Measurements from ENCODE around the gene DGKE.

DGKE gene

DNA sequence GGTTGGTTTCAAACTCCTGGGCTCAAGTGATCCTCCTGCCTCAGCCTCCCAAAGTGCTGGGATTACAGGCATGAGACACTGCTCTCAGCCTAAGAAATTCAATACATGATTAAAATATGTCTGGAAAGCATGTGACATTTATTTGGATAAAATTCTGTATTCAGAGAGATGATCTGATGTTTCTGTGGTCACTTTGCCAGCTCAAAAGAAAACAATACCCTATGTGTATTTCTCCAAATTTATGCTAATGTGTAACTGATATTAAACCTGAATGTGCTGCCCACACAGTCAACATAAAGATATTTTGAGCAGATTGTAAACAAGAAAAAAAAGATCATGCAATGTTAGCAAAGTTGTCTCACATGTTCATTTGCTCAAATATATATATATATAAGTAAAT, 16.9 kb upstream of the DGKE start:
- DNase-seq: no peak

GRCh38 chr17:56819030-56819429, 14.9 kb upstream of the DGKE start:
- no peak for DNase-seq

- DNase-seq: peak; percentile 85
Observed at GRCh38 chr17:56819431-56820145, 14.4 kb upstream of the DGKE start.

GRCh38 chr17:56820207-56820606, 13.7 kb upstream of the DGKE start:
- no peak for DNase-seq

DNA sequence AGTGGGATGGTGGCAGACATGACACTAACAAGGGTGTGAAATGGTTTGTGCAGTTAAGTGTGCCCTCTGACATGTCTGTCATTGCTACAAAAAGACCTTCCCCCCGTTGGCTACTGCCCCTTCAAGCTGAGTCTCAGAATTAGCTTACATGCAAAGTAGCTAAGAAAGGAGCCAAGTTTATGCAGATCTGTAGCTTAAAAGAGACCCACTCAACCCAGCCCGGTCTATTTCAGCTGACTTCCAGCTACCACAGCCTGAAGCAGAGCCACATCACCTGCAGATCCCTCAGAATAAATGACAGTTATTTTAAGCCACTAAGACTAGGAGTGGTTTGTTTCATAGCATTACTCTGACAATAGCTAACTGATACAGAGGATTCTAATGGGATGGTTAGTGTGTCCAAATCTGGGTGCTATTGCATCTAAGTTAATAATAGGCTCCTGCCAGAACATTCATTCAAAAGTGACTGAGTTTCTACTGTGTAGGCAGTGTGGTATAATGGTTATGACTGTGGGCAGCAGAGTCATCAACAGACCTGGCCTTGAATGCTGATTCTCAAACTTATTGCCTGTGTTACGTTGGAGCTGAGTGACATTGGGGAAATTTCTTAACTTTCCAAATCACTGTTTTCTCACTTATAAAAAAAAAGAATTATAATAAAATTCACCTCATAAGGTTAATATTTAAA, 12.0 kb upstream of the DGKE start:
- DNase-seq: no peak

DNA sequence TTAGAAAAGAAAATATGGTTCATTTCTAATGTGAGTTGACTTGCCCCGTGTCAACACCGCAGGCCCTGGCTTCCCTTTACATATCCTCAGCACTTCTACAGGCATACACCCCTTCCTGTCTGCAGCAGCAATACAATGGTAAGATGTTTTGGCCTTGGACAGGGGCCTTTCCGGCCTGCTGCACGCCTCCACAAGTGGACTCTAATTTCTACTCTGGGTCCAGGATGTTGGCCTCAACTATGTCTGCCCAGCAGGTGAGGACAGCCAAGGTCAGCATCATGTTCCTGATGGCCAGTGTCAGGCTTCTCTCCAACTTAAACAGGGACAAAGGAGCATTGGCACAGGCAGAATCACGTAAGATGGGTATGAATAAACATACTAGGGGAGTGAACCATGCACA, 11.2 kb upstream of the DGKE start:
- DNase-seq: no peak

GRCh38 chr17:56823848-56824247, 10.1 kb upstream of the DGKE start:
- no peak for DNase-seq

DNA sequence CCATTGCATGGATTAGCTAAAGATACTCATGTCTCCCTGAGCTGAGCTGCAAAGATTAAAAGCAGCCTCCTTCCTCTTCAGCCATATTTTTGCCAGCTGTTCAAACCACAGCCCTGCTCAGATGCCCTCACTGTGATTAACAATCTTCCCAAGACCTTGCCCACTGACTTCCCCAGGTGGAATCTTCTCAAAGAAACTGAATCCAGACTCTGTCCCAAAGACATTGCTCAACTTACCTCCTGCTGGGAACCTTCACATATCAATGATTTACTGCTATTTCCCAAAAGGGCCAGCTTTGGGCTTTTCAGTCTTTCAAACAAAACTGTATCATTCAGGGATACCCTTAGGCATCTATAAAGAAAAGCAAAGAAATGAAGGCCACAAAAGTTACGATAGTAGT, 9.4 kb upstream of the DGKE start:
- no peak for DNase-seq

GRCh38 chr17:56826611-56827414, 7.1 kb upstream of the DGKE start:
- no peak for DNase-seq

GRCh38 chr17:56830726-56831368, 3.1 kb upstream of the DGKE start:
- no peak for DNase-seq

- no peak for DNase-seq
Observed at GRCh38 chr17:56831369-56832095, 2.4 kb upstream of the DGKE start.

- DNase-seq: peak; percentile 10
Observed at GRCh38 chr17:56832446-56832845, 1.5 kb upstream of the DGKE start.

- peak; percentile 93 for DNase-seq
Observed at GRCh38 chr17:56833057-56833808, 718 bp upstream of the DGKE start.

GRCh38 chr17:56834380-56835263, 671 bp downstream of the DGKE start:
- peak; percentile 82 for DNase-seq

GRCh38 chr17:56835264-56835585, 1.3 kb downstream of the DGKE start:
- no peak for DNase-seq

DNA sequence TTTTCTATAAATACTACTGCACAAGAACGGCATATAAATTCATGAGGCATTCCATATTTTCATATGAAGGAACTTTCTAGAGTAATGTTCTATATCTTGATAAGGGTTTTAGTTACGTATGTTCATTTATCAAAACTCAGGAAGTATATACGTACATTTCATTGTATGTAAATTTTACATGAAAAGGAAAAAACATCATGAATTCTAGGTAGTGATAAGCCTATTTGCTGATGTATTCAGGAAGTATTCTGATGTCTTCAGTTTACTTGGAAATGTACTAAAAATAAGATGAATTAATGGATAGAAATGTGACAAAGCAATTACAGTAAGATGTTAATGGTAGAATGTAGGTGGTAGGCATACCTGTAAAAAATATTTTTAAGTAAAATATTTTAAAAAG, 4.7 kb downstream of the DGKE start:
- DNase-seq: no peak

GRCh38 chr17:56842577-56842976, 8.6 kb downstream of the DGKE start:
- no peak for DNase-seq

GRCh38 chr17:56845934-56846333, 12.0 kb downstream of the DGKE start:
- DNase-seq: no peak

- no peak for DNase-seq
Observed at GRCh38 chr17:56847106-56847505, 13.2 kb downstream of the DGKE start.

GRCh38 chr17:56849131-56849530, 15.2 kb downstream of the DGKE start:
- DNase-seq: no peak

GRCh38 chr17:56850591-56850990, 16.6 kb downstream of the DGKE start:
- DNase-seq: no peak

All from NCI-H69 (cell line).